HepG2 (cell line): Measurements from ENCODE around the gene ACAP1. TPM values are rescaled to one million over a fixed set of nuclear protein-coding genes. Genes with fewer than 3 reads are reported as not detected.

ENCODE experiments used
- HNF1B ChIP-seq: sonication (generic); formaldehyde crosslinking; IDR thresholded peaks from 2 replicates; pipeline ENCODE4 v1.5.1; 2020; ENCODE audit warnings: mild to moderate bottlenecking, moderate library complexity, missing genetic modification reagents
- IKZF5 ChIP-seq: IDR thresholded peaks from 2 replicates; pipeline ENCODE4 v1.6.1; 2018; ENCODE audit warnings: missing genetic modification reagents, mild to moderate bottlenecking, missing compliant biosample characterization
- NCOR1 ChIP-seq: fragments of 200-600 bp; sonication (generic); IDR thresholded peaks from 2 replicates; pipeline ENCODE4 v1.7.0; 2017; ENCODE audit warnings: antibody characterized with exemption, low read length, borderline replicate concordance
- POLR2AphosphoS5 ChIP-seq: IDR thresholded peaks from 2 replicates; pipeline ENCODE4 v1.6.1; 2012; ENCODE audit warnings: low read depth, low read length
- RARG ChIP-seq: sonication (generic); formaldehyde crosslinking; IDR thresholded peaks from 2 replicates; pipeline ENCODE4 v1.4.0; 2020; ENCODE audit warnings: low read depth, mild to moderate bottlenecking, missing genetic modification reagents
- SALL1 ChIP-seq: sonication (generic); formaldehyde crosslinking; IDR thresholded peaks from 2 replicates; pipeline ENCODE4 v1.8.0; 2022; ENCODE audit warnings: mild to moderate bottlenecking, missing genetic modification reagents
- SNAPC2 ChIP-seq: sonication (generic); formaldehyde crosslinking; IDR thresholded peaks from 2 replicates; pipeline ENCODE4 v1.8.1; 2022; ENCODE audit warnings: mild to moderate bottlenecking, missing genetic modification reagents
- TBL1XR1 ChIP-seq: fragments of 150-350 bp; IDR thresholded peaks from 2 replicates; pipeline ENCODE4 v1.6.1; 2014; ENCODE audit warnings: borderline replicate concordance, low read length; ENCODE audit not compliant: partially characterized antibody
- THAP11 ChIP-seq: IDR thresholded peaks from 2 replicates; pipeline ENCODE4 v1.6.1; 2016; ENCODE audit warnings: missing biosample characterization, missing genetic modification reagents
- ZNF121 ChIP-seq: sonication (generic); formaldehyde crosslinking; IDR thresholded peaks from 2 replicates; pipeline ENCODE4 v1.5.0; 2020; ENCODE audit warnings: mild to moderate bottlenecking, missing genetic modification reagents
- ZNF205 ChIP-seq: IDR thresholded peaks from 2 replicates; pipeline ENCODE4 v1.6.1; 2018; ENCODE audit warnings: missing biosample characterization, missing genetic modification reagents
- ZNF274 ChIP-seq: sonication (generic); formaldehyde crosslinking; IDR thresholded peaks from 2 replicates; pipeline ENCODE4 v1.5.1; 2020; ENCODE audit warnings: mild to moderate bottlenecking, missing genetic modification reagents
- ZNF326 ChIP-seq: sonication (generic); formaldehyde crosslinking; IDR thresholded peaks from 2 replicates; pipeline ENCODE4 v1.4.0; 2020; ENCODE audit warnings: missing genetic modification reagents, borderline replicate concordance
- ZNF564 ChIP-seq: sonication (generic); formaldehyde crosslinking; IDR thresholded peaks from 2 replicates; pipeline ENCODE4 v1.8.1; 2023; ENCODE audit warnings: mild to moderate bottlenecking, missing genetic modification reagents
- polyA plus RNA-seq, 8 experiments: library from polyadenylated mRNA; depleted of rRNA in 3 of 8; stranded (reverse) in 7 of 8; unstranded in 1 of 8; fragments of >200 nt; fragmentation: Illumina TruSeq in 4 of 8; extraction: Trizol in 4 of 8; gene quantifications; 2 replicates each; pipeline versions ENCODE4 v1.2.1 to v1.2.3, GENCODE V29; 2011 to 2016; ENCODE audit warnings: low read depth in 4 of 8, missing spikeins in 1 of 8, mixed read lengths in 1 of 8; ENCODE audit not compliant: insufficient read depth in 1 of 8
- total RNA-seq, 5 experiments: library from RNA; depleted of rRNA; stranded (reverse); fragments of >200 nt; fragmentation: Illumina TruSeq; extraction: Trizol; gene quantifications; 2 replicates each; pipeline ENCODE4 v1.2.3, GENCODE V29; 2016; ENCODE audit warnings: low read depth in 1 of 5
- TF ChIP-seq, protein P1 (sequence below): sonication (generic); formaldehyde crosslinking; IDR thresholded peaks from 2 replicates; pipeline ENCODE4 v1.4.0; 2020; ENCODE audit warnings: missing genetic modification reagents

ACAP1 gene
- total and polyA plus RNA-seq, 2 of the 13 experiments (the other 11 are each of a cell fraction or from before 2014, with no cell fraction given) = 1.3 to 2.5 TPM

- TF ChIP-seq ZNF121 (CRISPR knock-in tag) (no peak), ZNF205 (CRISPR knock-in tag) (no peak), THAP11 (no peak), ZNF564 (CRISPR knock-in tag) (no peak), POLR2AphosphoS5 (0 out of 2 replicates have a peak, but pooled peaks have one; percentile 19), ZNF326 (CRISPR knock-in tag) (no peak), NCOR1 (no peak), RARG (no peak), ZNF274 (CRISPR knock-in tag) (no peak), SNAPC2 (no peak), TBL1XR1 (no peak), HNF1B (CRISPR knock-in tag) (0 out of 2 replicates have a peak, but pooled peaks have one; percentile 15), SALL1 (CRISPR knock-in tag) (no peak), IKZF5 (CRISPR knock-in tag) (no peak)
- TF ChIP-seq, protein P1, sequence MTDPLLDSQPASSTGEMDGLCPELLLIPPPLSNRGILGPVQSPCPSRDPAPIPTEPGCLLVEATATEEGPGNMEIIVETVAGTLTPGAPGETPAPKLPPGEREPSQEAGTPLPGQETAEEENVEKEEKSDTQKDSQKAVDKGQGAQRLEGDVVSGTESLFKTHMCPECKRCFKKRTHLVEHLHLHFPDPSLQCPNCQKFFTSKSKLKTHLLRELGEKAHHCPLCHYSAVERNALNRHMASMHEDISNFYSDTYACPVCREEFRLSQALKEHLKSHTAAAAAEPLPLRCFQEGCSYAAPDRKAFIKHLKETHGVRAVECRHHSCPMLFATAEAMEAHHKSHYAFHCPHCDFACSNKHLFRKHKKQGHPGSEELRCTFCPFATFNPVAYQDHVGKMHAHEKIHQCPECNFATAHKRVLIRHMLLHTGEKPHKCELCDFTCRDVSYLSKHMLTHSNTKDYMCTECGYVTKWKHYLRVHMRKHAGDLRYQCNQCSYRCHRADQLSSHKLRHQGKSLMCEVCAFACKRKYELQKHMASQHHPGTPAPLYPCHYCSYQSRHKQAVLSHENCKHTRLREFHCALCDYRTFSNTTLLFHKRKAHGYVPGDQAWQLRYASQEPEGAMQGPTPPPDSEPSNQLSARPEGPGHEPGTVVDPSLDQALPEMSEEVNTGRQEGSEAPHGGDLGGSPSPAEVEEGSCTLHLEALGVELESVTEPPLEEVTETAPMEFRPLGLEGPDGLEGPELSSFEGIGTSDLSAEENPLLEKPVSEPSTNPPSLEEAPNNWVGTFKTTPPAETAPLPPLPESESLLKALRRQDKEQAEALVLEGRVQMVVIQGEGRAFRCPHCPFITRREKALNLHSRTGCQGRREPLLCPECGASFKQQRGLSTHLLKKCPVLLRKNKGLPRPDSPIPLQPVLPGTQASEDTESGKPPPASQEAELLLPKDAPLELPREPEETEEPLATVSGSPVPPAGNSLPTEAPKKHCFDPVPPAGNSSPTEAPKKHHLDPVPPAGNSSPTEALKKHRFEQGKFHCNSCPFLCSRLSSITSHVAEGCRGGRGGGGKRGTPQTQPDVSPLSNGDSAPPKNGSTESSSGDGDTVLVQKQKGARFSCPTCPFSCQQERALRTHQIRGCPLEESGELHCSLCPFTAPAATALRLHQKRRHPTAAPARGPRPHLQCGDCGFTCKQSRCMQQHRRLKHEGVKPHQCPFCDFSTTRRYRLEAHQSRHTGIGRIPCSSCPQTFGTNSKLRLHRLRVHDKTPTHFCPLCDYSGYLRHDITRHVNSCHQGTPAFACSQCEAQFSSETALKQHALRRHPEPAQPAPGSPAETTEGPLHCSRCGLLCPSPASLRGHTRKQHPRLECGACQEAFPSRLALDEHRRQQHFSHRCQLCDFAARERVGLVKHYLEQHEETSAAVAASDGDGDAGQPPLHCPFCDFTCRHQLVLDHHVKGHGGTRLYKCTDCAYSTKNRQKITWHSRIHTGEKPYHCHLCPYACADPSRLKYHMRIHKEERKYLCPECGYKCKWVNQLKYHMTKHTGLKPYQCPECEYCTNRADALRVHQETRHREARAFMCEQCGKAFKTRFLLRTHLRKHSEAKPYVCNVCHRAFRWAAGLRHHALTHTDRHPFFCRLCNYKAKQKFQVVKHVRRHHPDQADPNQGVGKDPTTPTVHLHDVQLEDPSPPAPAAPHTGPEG (CRISPR knock-in tag) = no peak
Observed at GRCh38 chr17:7309628-7310027, 26.7 kb upstream of the ACAP1 start (continued).
